B cell (primary cell): ENCODE results near the gene PTPRN2.

Experiments used
- EZH2 ChIP-seq: IDR thresholded peaks from 2 replicates; pipeline ENCODE4 v1.6.1; 2012; ENCODE audit warnings: borderline replicate concordance, low read depth, mild to moderate bottlenecking, moderate library complexity, low read length; ENCODE audit not compliant: insufficient read depth, poor library complexity, severe bottlenecking
- TF ChIP-seq, protein P1 (sequence below): fragments of 200-600 bp; IDR thresholded peaks from one replicate; pipeline ENCODE4 v1.8.0; 2022; ENCODE audit warnings: antibody characterized with exemption, mild to moderate bottlenecking

DNA sequence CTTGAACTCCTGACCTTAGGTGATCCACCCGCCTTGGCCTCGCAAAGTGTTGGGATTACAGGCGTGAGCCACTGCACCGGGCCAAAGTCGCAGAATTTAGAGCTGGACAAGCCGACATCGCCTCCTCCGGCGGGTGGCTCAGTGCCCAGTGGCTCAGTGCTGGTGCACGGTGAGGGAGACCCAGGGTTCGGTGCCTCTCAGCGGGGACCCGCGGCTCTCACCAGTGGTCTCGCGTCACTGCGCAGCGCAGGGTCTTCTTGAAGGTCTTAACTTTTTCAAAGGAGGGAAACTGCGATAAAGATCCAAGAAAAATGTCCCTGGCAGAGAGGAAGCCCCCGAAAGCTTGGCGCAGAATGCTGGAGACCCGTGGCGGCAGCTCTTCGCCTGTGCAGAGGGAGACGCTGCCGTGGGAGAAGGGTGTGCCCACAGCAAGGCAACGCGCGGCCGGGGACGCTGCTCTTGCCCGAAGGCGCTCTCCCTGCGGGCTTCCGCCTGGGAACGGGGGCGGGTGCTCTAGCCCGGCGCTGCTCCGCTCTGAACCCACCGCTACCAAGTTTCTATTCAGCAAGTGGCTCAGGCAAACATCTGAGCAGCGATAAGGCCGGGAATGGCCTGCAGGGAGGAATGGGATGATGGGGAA, 926.5 kb downstream of the PTPRN2 start:
- TF ChIP-seq, protein P1, sequence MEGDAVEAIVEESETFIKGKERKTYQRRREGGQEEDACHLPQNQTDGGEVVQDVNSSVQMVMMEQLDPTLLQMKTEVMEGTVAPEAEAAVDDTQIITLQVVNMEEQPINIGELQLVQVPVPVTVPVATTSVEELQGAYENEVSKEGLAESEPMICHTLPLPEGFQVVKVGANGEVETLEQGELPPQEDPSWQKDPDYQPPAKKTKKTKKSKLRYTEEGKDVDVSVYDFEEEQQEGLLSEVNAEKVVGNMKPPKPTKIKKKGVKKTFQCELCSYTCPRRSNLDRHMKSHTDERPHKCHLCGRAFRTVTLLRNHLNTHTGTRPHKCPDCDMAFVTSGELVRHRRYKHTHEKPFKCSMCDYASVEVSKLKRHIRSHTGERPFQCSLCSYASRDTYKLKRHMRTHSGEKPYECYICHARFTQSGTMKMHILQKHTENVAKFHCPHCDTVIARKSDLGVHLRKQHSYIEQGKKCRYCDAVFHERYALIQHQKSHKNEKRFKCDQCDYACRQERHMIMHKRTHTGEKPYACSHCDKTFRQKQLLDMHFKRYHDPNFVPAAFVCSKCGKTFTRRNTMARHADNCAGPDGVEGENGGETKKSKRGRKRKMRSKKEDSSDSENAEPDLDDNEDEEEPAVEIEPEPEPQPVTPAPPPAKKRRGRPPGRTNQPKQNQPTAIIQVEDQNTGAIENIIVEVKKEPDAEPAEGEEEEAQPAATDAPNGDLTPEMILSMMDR, result no peak
- TF ChIP-seq EZH2, result no peak
